AG09319 (cell line): ENCODE data around the gene CHSY1.
"Not testable (repeated sequence)": the region's sequence is repeated elsewhere in the genome, so short reads cannot be mapped to it uniquely, and the experiment has no call there.

ENCODE experiments used
- DNase-seq: peaks from one replicate; pipeline ENCODE4 v3.0.0-alpha.2; 2010; ENCODE audit warnings: low read depth; ENCODE audit errors: extremely low read depth
- CTCF ChIP-seq: IDR thresholded peaks from 2 replicates; pipeline ENCODE4 v1.5.1; 2011; ENCODE audit warnings: low read depth, mild to moderate bottlenecking, inconsistent platforms, low read length, moderate library complexity

Gene CHSY1

GRCh38 chr15:101221902-101222301 lies 29.9 kb downstream of the CHSY1 start:
- no peak for DNase-seq
- no peak for TF ChIP-seq CTCF

GRCh38 chr15:101220060-101220459 lies 31.8 kb downstream of the CHSY1 start:
- no peak for TF ChIP-seq CTCF
- DNase-seq, result no peak

- no peak for DNase-seq
- no peak for TF ChIP-seq CTCF
Observed at GRCh38 chr15:101219441-101219840, 32.4 kb downstream of the CHSY1 start.

GRCh38 chr15:101217446-101217845 lies 34.4 kb downstream of the CHSY1 start:
- no peak for DNase-seq
- TF ChIP-seq CTCF, result no peak

- no peak for DNase-seq
- TF ChIP-seq CTCF, result no peak
Observed at GRCh38 chr15:101216100-101216499, 35.7 kb downstream of the CHSY1 start.

GRCh38 chr15:101215681-101216080 lies 36.2 kb downstream of the CHSY1 start:
- TF ChIP-seq CTCF, result no peak
- no peak for DNase-seq

GRCh38 chr15:101214435-101215097 lies 37.3 kb downstream of the CHSY1 start:
- not testable (repeated sequence) for DNase-seq

GRCh38 chr15:101213570-101213969 lies 38.3 kb downstream of the CHSY1 start:
- TF ChIP-seq CTCF, result no peak
- no peak for DNase-seq
